ENCODE results near the gene OR51M1.

DNA sequence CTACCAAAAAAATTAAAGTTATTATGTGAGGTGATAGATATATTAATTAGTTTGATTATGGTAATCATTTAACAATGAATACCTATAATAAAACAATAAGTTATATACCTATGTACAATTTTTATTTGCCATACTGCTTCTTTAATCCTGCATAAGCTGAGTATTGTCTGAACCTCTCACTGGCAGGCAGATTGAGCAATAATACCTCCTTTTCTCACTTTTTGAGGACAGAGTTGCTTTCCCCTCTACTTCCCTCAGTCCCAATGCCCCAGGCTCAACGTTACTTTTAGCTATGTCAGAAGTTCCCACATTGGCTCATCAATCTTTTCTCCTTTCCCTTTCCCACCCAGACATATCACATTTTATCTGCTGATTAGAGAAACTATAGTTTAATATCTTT lies 34.1 kb upstream of the OR51M1 start:
- TF ChIP-seq GATA3 (IDR thresholded peaks at IDR 0.05; ENCODE audit: low read depth, low read length) = no peak
- TF ChIP-seq GATA2 (IDR thresholded peaks at IDR 0.05; ENCODE audit: low read depth, low read length) = no peak
